HG02852 (cell line): Measurements from ENCODE around the gene CT45A5.
A peak's percentile ranks its signal among the peaks of the same experiment; 100 is the strongest.
"Not testable (repeated sequence)": the region's sequence is repeated elsewhere in the genome, so short reads cannot be mapped to it uniquely, and the experiment has no call there.

ENCODE experiments used
- ATAC-seq: cut with Tn5 transposase; IDR thresholded peaks from one replicate; pipeline ENCODE4 v1.9.1; 2021; ENCODE audit warnings: mild to moderate bottlenecking, moderate library complexity; ENCODE audit not compliant: unreplicated experiment

CT45A5 gene

GRCh38 chrX:135785403-135785802 lies at the start of gene CT45A5:
TSS of gene CT45A5 (minus strand) at chrX:135785503. CDS start at chrX:135781729, 3,774 bp downstream.
- ATAC-seq: not testable (repeated sequence)

DNA sequence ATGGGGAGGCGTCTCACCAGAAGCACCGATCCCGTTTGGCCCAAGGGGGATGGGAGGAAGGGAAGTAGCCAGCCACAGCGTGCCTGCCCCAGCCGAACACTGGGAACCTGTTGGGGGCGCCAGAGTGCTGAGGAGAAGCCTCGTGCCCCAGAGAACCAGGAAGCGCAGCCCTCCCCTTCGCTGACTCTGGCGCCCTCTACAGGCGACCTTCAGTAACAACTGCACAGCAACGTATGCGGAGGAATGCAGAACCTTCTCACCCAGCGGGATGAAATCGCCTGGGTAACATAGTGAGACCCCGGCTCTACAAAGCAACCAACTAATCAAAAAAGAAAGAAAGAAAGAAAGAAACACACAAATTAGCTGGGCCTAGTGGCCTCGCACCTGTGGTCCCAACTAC lies 34.6 kb upstream of the CT45A5 start, which contains the start of gene CT45A2:
Gene CT45A2 (minus strand): TSS at position 101 of the 400 bp plus-strand sequence. CDS start 3,747 bp downstream, outside the sequence.
- ATAC-seq: not testable (repeated sequence)

- not testable (repeated sequence) for ATAC-seq
Measured at GRCh38 chrX:135802687-135803086, 17.4 kb upstream of the CT45A5 start, which contains the start of gene CT45A6. TSS of gene CT45A6 (minus strand) at chrX:135802787. CDS start at chrX:135798993, 3,794 bp downstream.

DNA sequence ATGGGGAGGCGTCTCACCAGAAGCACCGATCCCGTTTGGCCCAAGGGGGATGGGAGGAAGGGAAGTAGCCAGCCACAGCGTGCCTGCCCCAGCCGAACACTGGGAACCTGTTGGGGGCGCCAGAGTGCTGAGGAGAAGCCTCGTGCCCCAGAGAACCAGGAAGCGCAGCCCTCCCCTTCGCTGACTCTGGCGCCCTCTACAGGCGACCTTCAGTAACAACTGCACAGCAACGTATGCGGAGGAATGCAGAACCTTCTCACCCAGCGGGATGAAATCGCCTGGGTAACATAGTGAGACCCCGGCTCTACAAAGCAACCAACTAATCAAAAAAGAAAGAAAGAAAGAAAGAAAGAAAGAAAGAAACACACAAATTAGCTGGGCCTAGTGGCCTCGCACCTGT lies 17.2 kb downstream of the CT45A5 start, which contains the start of gene CT45A3:
Gene CT45A3 (minus strand): TSS at position 101 of the 400 bp plus-strand sequence. CDS start 3,747 bp downstream, outside the sequence.
- not testable (repeated sequence) for ATAC-seq

GRCh38 chrX:135744739-135745138 lies 40.6 kb downstream of the CT45A5 start:
- ATAC-seq: not testable (repeated sequence)

DNA sequence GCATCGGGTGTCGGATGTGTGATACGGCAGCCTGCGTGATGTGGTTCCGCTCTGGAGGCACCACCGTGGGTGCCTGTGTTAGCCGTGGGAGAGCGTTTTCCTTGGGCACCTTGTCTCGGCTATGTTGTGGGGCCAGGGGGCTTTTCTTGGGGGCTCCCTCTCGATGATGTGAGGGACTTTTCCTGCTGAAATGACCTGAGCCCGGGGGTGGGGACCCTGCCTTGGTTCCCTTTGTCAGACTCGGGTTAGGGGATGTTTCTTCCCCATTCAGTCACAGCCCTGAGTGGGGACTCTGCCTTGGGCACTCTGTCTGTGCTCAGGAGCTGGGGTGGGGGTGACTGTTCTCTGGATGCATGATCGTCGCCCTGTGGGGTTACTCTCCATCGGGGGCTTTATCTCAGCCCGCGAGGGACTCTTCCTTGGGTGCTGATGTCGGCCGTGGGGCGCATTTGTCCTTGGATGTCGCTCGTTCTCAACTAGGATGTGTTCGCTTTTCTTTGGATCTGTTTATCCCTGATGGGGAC lies 44.0 kb downstream of the CT45A5 start:
- ATAC-seq: no peak

DNA sequence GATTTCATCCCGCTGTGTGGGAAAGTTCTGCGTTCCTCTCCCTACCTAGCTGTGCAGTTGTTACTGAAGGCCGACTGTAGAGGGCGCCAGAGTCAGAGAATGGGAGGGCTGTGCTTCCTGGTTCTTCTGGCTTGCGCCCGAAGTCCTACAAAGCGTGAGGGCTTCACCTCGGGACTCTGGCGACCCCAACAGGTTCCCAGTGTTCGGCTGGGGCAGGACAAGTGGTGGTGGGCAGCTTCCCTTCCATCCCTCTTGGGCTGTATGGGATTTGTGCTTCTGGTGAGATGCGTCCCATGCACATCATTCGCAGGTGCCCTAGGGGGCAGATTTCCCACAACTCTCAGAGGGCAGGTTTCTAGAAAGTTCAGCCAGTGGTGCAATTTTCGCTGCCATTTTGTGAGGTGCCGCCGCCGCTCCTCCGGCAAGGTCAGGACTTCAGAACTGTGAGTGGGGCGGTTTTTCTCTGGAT lies 44.6 kb downstream of the CT45A5 start:
- ATAC-seq: peak; percentile 62

DNA sequence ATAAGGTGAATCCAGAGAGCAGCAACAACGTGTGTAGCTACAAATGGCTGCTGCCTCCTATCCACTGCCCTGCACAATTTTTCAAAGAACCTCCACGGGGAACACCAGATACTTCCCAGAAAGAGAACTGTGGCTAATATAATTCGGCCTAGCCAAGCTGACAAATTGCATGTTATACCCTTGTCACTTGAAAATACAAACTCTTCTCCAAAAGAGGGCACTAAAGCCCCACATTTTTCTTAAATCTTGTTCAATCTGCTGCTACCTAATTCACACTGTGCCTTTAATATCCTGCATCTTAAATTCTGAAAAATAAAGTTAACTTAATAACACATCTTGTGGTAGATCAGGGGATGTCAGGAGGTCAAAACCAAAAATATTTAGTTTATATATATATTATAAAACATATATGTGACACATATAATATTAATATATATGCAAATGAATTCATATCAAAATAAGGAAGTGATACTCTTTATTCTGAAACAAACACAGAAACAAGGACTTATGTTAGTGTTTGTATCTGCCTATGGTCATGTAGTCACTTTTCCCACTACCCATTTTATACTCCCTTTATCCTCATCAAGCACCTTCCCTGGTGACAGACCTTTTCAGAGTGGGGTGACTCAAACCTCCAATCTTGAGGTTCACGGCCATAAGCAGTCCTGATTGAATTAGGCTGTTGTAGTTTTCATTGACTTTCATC lies 47.8 kb downstream of the CT45A5 start:
- ATAC-seq: no peak

- ATAC-seq: not testable (repeated sequence)
Measured at GRCh38 chrX:135734666-135735065, 50.6 kb downstream of the CT45A5 start.
